Measurements from ENCODE around the gene MPND.

GRCh38 chr19:4318460-4318859, 24.9 kb upstream of the MPND start:
- TF ChIP-seq, protein P1, sequence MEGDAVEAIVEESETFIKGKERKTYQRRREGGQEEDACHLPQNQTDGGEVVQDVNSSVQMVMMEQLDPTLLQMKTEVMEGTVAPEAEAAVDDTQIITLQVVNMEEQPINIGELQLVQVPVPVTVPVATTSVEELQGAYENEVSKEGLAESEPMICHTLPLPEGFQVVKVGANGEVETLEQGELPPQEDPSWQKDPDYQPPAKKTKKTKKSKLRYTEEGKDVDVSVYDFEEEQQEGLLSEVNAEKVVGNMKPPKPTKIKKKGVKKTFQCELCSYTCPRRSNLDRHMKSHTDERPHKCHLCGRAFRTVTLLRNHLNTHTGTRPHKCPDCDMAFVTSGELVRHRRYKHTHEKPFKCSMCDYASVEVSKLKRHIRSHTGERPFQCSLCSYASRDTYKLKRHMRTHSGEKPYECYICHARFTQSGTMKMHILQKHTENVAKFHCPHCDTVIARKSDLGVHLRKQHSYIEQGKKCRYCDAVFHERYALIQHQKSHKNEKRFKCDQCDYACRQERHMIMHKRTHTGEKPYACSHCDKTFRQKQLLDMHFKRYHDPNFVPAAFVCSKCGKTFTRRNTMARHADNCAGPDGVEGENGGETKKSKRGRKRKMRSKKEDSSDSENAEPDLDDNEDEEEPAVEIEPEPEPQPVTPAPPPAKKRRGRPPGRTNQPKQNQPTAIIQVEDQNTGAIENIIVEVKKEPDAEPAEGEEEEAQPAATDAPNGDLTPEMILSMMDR (IDR thresholded peaks at IDR 0.05) = no peak
- no peak for TF ChIP-seq POLR2A (IDR thresholded peaks at IDR 0.05)

Measured in thyroid gland (tissue), 4 donors.